H4 (cell line): ENCODE results near the gene SDF2L1. TPM values are rescaled to one million over a fixed set of nuclear protein-coding genes. Genes with fewer than 3 reads are reported as not detected.
"Not testable (repeated sequence)": the region's sequence is repeated elsewhere in the genome, so short reads cannot be mapped to it uniquely, and the experiment has no call there.

Experiments used
- DNase-seq: peaks from one replicate; pipeline ENCODE4 v3.0.0-alpha.2; 2015; ENCODE audit warnings: low spot score
- total RNA-seq: library from RNA; depleted of rRNA; stranded (reverse); fragments of >200 nt; shearing (Covaris generic); gene quantifications from 2 replicates; pipeline ENCODE4 v1.2.3, GENCODE V29; 2014

Gene SDF2L1
- total RNA-seq, 1 experiment from 2014 or later: 33.6 TPM

GRCh38 chr22:21636629-21637218 lies 5.4 kb upstream of the SDF2L1 start:
- DNase-seq: no peak

- not testable (repeated sequence) for DNase-seq
These were observed 4.7 kb upstream of the SDF2L1 start for GRCh38 chr22:21637450-21637849.

- DNase-seq: no peak
These were observed 2.7 kb upstream of the SDF2L1 start for GRCh38 chr22:21639359-21639758.

- DNase-seq: no peak
These were observed 1.3 kb upstream of the SDF2L1 start for GRCh38 chr22:21640810-21641209.

- DNase-seq: peak; percentile 45
These were observed 699 bp upstream of the SDF2L1 start for GRCh38 chr22:21641417-21641788.

GRCh38 chr22:21642584-21643448 lies 714 bp downstream of the SDF2L1 start:
- DNase-seq: no peak

GRCh38 chr22:21643533-21644357 lies 1.6 kb downstream of the SDF2L1 start:
- DNase-seq: no peak

GRCh38 chr22:21645513-21645912 lies 3.4 kb downstream of the SDF2L1 start:
- DNase-seq: not testable (repeated sequence)

GRCh38 chr22:21646608-21647590 lies 4.8 kb downstream of the SDF2L1 start:
- DNase-seq: peak; percentile 58

- DNase-seq: no peak
These were observed 8.2 kb downstream of the SDF2L1 start for GRCh38 chr22:21650280-21650679.

- DNase-seq: no peak
These were observed 8.9 kb downstream of the SDF2L1 start for GRCh38 chr22:21650823-21651520.

- DNase-seq: no peak
These were observed 9.5 kb downstream of the SDF2L1 start for GRCh38 chr22:21651521-21652009.

- peak; percentile 57 for DNase-seq
These were observed 10.0 kb downstream of the SDF2L1 start for GRCh38 chr22:21652010-21652546.

GRCh38 chr22:21652547-21653545 lies 10.7 kb downstream of the SDF2L1 start:
- DNase-seq: no peak

- DNase-seq: no peak
These were observed 14.9 kb downstream of the SDF2L1 start for GRCh38 chr22:21657020-21657359.

GRCh38 chr22:21657360-21658032 lies 15.4 kb downstream of the SDF2L1 start:
- no peak for DNase-seq

GRCh38 chr22:21659864-21660525 lies 17.9 kb downstream of the SDF2L1 start:
- no peak for DNase-seq

- no peak for DNase-seq
These were observed 18.8 kb downstream of the SDF2L1 start for GRCh38 chr22:21660904-21661303.
